Loucy (cell line): Measurements from ENCODE around the gene CLEC1A.

Source experiments
- H2AFZ ChIP-seq: fragments of 200-600 bp; sonication (generic); 2 replicates; pipeline ENCODE4 v1.6.0; 2016; ENCODE audit warnings: antibody characterized with exemption, mild to moderate bottlenecking, low read length, moderate library complexity
- H3F3A ChIP-seq: fragments of 200-600 bp; 2 replicates; pipeline ENCODE4 v1.6.0; 2016; ENCODE audit warnings: antibody characterized with exemption, low read depth, mild to moderate bottlenecking
- H3K27me3 ChIP-seq: fragments of 200-600 bp; sonication (generic); 2 replicates; pipeline ENCODE4 v1.6.1; 2014; ENCODE audit warnings: low read length, mild to moderate bottlenecking; ENCODE audit not compliant: insufficient read depth, poor library complexity, severe bottlenecking
- H3K36me3 ChIP-seq: fragments of 200-600 bp; sonication (generic); 2 replicates; pipeline ENCODE4 v1.6.1; 2016; ENCODE audit warnings: low read length; ENCODE audit not compliant: insufficient read depth
- H3K4me1 ChIP-seq: fragments of 200-600 bp; sonication (generic); 2 replicates; pipeline ENCODE4 v1.5.1; 2014; ENCODE audit warnings: low read length, mild to moderate bottlenecking; ENCODE audit not compliant: insufficient read depth, poor library complexity, severe bottlenecking
- H3K4me2 ChIP-seq: fragments of 200-600 bp; sonication (generic); 2 replicates; pipeline ENCODE4 v1.6.0; 2014; ENCODE audit warnings: antibody characterized with exemption, low read length, low read depth, mild to moderate bottlenecking; ENCODE audit not compliant: poor library complexity, severe bottlenecking
- H3K4me3 ChIP-seq: fragments of 200-600 bp; sonication (generic); 2 replicates; pipeline ENCODE4 v1.5.1; 2014; ENCODE audit warnings: low read length, mild to moderate bottlenecking, mixed read lengths; ENCODE audit not compliant: poor library complexity, severe bottlenecking
- H3K79me2 ChIP-seq: fragments of 200-600 bp; sonication (generic); 2 replicates; pipeline ENCODE4 v1.6.1; 2014; ENCODE audit warnings: low read length; ENCODE audit not compliant: insufficient read depth
- H3K9ac ChIP-seq: fragments of 200-600 bp; sonication (generic); 2 replicates; pipeline ENCODE4 v1.6.0; 2014; ENCODE audit warnings: mild to moderate bottlenecking, low read depth, low read length, moderate library complexity; ENCODE audit not compliant: poor library complexity, severe bottlenecking
- H3K9me2 ChIP-seq: fragments of 200-600 bp; sonication (generic); replicated peaks from 2 replicates; pipeline ENCODE4 v1.6.1; 2016; ENCODE audit warnings: low read depth, low read length, mixed read lengths
- H3K9me3 ChIP-seq: fragments of 200-600 bp; sonication (generic); 2 replicates; pipeline ENCODE4 v1.6.1; 2014; ENCODE audit warnings: mild to moderate bottlenecking, antibody characterized with exemption, low read length, low read depth; ENCODE audit not compliant: insufficient read depth
- H4K20me1 ChIP-seq: fragments of 200-600 bp; sonication (generic); 2 replicates; pipeline ENCODE4 v1.6.0; 2014; ENCODE audit warnings: antibody characterized with exemption, low read length, mild to moderate bottlenecking; ENCODE audit not compliant: insufficient read depth, poor library complexity, severe bottlenecking
- CTCF ChIP-seq: fragments of 200-600 bp; sonication (generic); conservative IDR thresholded peaks from 2 replicates; pipeline ENCODE4 v1.5.1; 2014; ENCODE audit warnings: mild to moderate bottlenecking, antibody characterized with exemption, low read length
- EZH2phosphoT487 ChIP-seq: fragments of 200-600 bp; IDR thresholded peaks from 2 replicates; pipeline ENCODE4 v1.6.1; 2018; ENCODE audit warnings: antibody characterized with exemption, mild to moderate bottlenecking, moderate library complexity, borderline replicate concordance

Gene CLEC1A

GRCh38 chr12:10033783-10034545 is 64.8 kb downstream of the CLEC1A start:
- Histone ChIP-seq H3K79me2 (no peaks in the 10 kb centered on the region), H3K9me2 (no peaks in the 10 kb centered on the region), H3K9ac (no peak overlapping the region), H3K4me1 (no peaks in the 10 kb centered on the region), H2AFZ (no peak overlapping the region), H4K20me1 (no peaks in the 10 kb centered on the region), H3F3A (no peaks in the 10 kb centered on the region), H3K27me3 (no peaks in the 10 kb centered on the region), H3K4me2 (no peak overlapping the region), H3K9me3 (no peaks in the 10 kb centered on the region), H3K36me3 (no peaks in the 10 kb centered on the region), H3K4me3 (no peak overlapping the region)
- no peak for TF ChIP-seq EZH2phosphoT487
- TF ChIP-seq CTCF, result peak; percentile 64

- Histone ChIP-seq H3K79me2 (no peaks in the 10 kb centered on the region), H3K9me3 (no peaks in the 10 kb centered on the region), H3K4me2 (no peak overlapping the region), H2AFZ (no peak overlapping the region), H4K20me1 (no peaks in the 10 kb centered on the region), H3K9ac (no peak overlapping the region), H3F3A (no peaks in the 10 kb centered on the region), H3K27me3 (no peaks in the 10 kb centered on the region), H3K4me3 (no peak overlapping the region), H3K4me1 (no peaks in the 10 kb centered on the region), H3K9me2 (no peaks in the 10 kb centered on the region), H3K36me3 (no peaks in the 10 kb centered on the region)
- TF ChIP-seq EZH2phosphoT487, result no peak
- TF ChIP-seq CTCF, result no peak
Observed at GRCh38 chr12:10031771-10032175, 67.0 kb downstream of the CLEC1A start.

- Histone ChIP-seq H3K9ac (no peak overlapping the region), H3K9me2 (no peaks in the 10 kb centered on the region), H3K9me3 (no peaks in the 10 kb centered on the region), H2AFZ (no peak overlapping the region), H3F3A (no peaks in the 10 kb centered on the region), H3K27me3 (no peaks in the 10 kb centered on the region), H3K4me2 (no peak overlapping the region), H3K79me2 (no peaks in the 10 kb centered on the region), H4K20me1 (no peaks in the 10 kb centered on the region), H3K4me3 (no peak overlapping the region), H3K4me1 (no peaks in the 10 kb centered on the region), H3K36me3 (no peaks in the 10 kb centered on the region)
- TF ChIP-seq CTCF, result no peak
- TF ChIP-seq EZH2phosphoT487, result no peak
Observed at GRCh38 chr12:10031321-10031720, 67.5 kb downstream of the CLEC1A start.
